HL-60 (cell line): Measurements from ENCODE around the gene ATP11A.

Experiments used
- DNase-seq, 2 experiments: peaks; one replicate each; pipeline ENCODE4 v3.0.0-alpha.2; 2010 to 2020; ENCODE audit warnings: low read depth in 1 of 2, low spot score in 1 of 2
- H3K27ac ChIP-seq: fragments of 250-450 bp; sonication (Bioruptor Pico); replicated peaks from 2 replicates; pipeline ENCODE4 v1.5.1; 2020; ENCODE audit warnings: mild to moderate bottlenecking, moderate library complexity
- H3K27me3 ChIP-seq: fragments of 250-450 bp; sonication (Bioruptor Pico); 2 replicates; pipeline ENCODE4 v1.5.1; 2021; ENCODE audit warnings: mild to moderate bottlenecking, moderate library complexity; ENCODE audit not compliant: insufficient read depth, poor library complexity, severe bottlenecking
- H3K4me3 ChIP-seq: replicated peaks from 2 replicates; pipeline ENCODE4 v1.5.1; 2011; ENCODE audit warnings: mild to moderate bottlenecking, control low read depth, low read length; ENCODE audit not compliant: insufficient read depth
- CTCF ChIP-seq: IDR thresholded peaks from one replicate; pipeline ENCODE4 v1.5.1; 2011; ENCODE audit warnings: low read length, control low read depth, inconsistent platforms; ENCODE audit not compliant: insufficient read depth
- GABPA ChIP-seq: IDR thresholded peaks from 2 replicates; pipeline ENCODE4 v1.6.1; 2012; ENCODE audit warnings: low read depth
- POLR2AphosphoS5 ChIP-seq: IDR thresholded peaks from 2 replicates; pipeline ENCODE4 v1.6.1; 2012; ENCODE audit warnings: low read depth
- REST ChIP-seq: IDR thresholded peaks from 2 replicates; pipeline ENCODE4 v1.6.1; 2012; ENCODE audit warnings: low read depth; ENCODE audit not compliant: insufficient replicate concordance
- SPI1 ChIP-seq: IDR thresholded peaks from 2 replicates; pipeline ENCODE4 v1.6.1; 2012; ENCODE audit warnings: low read depth, mild to moderate bottlenecking, borderline replicate concordance

The ATP11A gene

GRCh38 chr13:112752711-112753541, 63.1 kb downstream of the ATP11A start:
- TF ChIP-seq REST (no peak), GABPA (no peak), POLR2AphosphoS5 (no peak), SPI1 (no peak), CTCF (no peak)
- Histone ChIP-seq H3K4me3 (no peak overlapping the region), H3K27me3 (no peaks in the 10 kb centered on the region), H3K27ac (no peak overlapping the region)
- no peak for DNase-seq

GRCh38 chr13:112753833-112754232, 64.0 kb downstream of the ATP11A start:
- Histone ChIP-seq H3K4me3 (no peak overlapping the region), H3K27ac (no peak overlapping the region), H3K27me3 (no peaks in the 10 kb centered on the region)
- TF ChIP-seq REST: no peak
- no peak for TF ChIP-seq POLR2AphosphoS5
- no peak for TF ChIP-seq CTCF
- TF ChIP-seq GABPA: no peak
- no peak for TF ChIP-seq SPI1
- no peak for DNase-seq

GRCh38 chr13:112754281-112755025, 64.6 kb downstream of the ATP11A start:
- H3K27ac ChIP-seq: no peak overlapping the region
- H3K4me3 ChIP-seq: no peak overlapping the region
- H3K27me3 ChIP-seq: no peaks in the 10 kb centered on the region
- no peak for DNase-seq
- no peak for TF ChIP-seq SPI1

- Histone ChIP-seq H3K27me3 (no peaks in the 10 kb centered on the region), H3K4me3 (no peak overlapping the region), H3K27ac (no peak overlapping the region)
- TF ChIP-seq GABPA: no peak
- no peak for TF ChIP-seq POLR2AphosphoS5
- no peak for TF ChIP-seq CTCF
- no peak for TF ChIP-seq REST
- no peak for TF ChIP-seq SPI1
- DNase-seq: no peak
Measured at GRCh38 chr13:112755331-112755730, 65.5 kb downstream of the ATP11A start.
